Astrocyte (in vitro differentiated cells and primary cell): ENCODE data around the gene CITED1. TPM values are rescaled to one million over a fixed set of nuclear protein-coding genes. Genes with fewer than 3 reads are reported as not detected.

Source experiments
- DNase-seq: peaks from one replicate; pipeline ENCODE4 v3.0.0-alpha.2; 2010; ENCODE audit warnings: low read depth
- FAIRE-seq: peaks from 2 replicates; lab custom pipeline; 2011; peaks lifted over from hg19 to GRCh38; lab: Jason Lieb, UNC
- H2AFZ ChIP-seq: 2 replicates; pipeline ENCODE4 v1.6.0; 2012; ENCODE audit warnings: low read depth, low read length, inconsistent platforms
- H3K27ac ChIP-seq: 2 replicates; pipeline ENCODE4 v1.5.1; 2011; ENCODE audit warnings: low read depth, low read length, inconsistent platforms
- H3K27me3 ChIP-seq: 2 replicates; pipeline ENCODE4 v1.6.0; 2011; ENCODE audit warnings: low read length, inconsistent platforms; ENCODE audit not compliant: insufficient read depth
- H3K36me3 ChIP-seq: 2 replicates; pipeline ENCODE4 v1.5.1; 2011; ENCODE audit warnings: low read length, inconsistent platforms; ENCODE audit not compliant: insufficient read depth
- H3K4me1 ChIP-seq: 2 replicates; pipeline ENCODE4 v1.5.1; 2011; ENCODE audit warnings: low read length, inconsistent platforms; ENCODE audit not compliant: insufficient read depth
- H3K4me2 ChIP-seq: 2 replicates; pipeline ENCODE4 v1.6.0; 2012; ENCODE audit warnings: low read length, inconsistent platforms
- H3K4me3 ChIP-seq: 2 replicates; pipeline ENCODE4 v1.5.1; 2011; ENCODE audit warnings: low read depth, mild to moderate bottlenecking, low read length, inconsistent platforms; ENCODE audit not compliant: insufficient read depth
- H3K79me2 ChIP-seq: 2 replicates; pipeline ENCODE4 v1.6.0; 2012; ENCODE audit warnings: mild to moderate bottlenecking, low read length, inconsistent platforms; ENCODE audit not compliant: insufficient read depth
- H3K9ac ChIP-seq: 2 replicates; pipeline ENCODE4 v1.6.0; 2012; ENCODE audit warnings: mild to moderate bottlenecking, low read length, inconsistent platforms
- H3K9me3 ChIP-seq: 2 replicates; pipeline ENCODE4 v1.5.1; 2012; ENCODE audit warnings: low read depth, mild to moderate bottlenecking, low read length, inconsistent platforms; ENCODE audit not compliant: insufficient read depth
- H4K20me1 ChIP-seq: 2 replicates; pipeline ENCODE4 v1.6.0; 2012; ENCODE audit warnings: low read length, inconsistent platforms; ENCODE audit not compliant: insufficient read depth
- H3K27ac Mint-ChIP-seq: one replicate; pipeline ENCODE4 v1.8.0; 2021; ENCODE audit warnings: mild to moderate bottlenecking, mixed read lengths; ENCODE audit not compliant: unreplicated experiment
- H3K27me3 Mint-ChIP-seq: one replicate; pipeline ENCODE4 v1.8.0; 2021; ENCODE audit warnings: low read depth, mixed read lengths; ENCODE audit not compliant: unreplicated experiment
- H3K36me3 Mint-ChIP-seq: one replicate; pipeline ENCODE4 v1.8.0; 2021; ENCODE audit warnings: low read depth, mixed read lengths; ENCODE audit not compliant: unreplicated experiment
- H3K4me1 Mint-ChIP-seq: one replicate; pipeline ENCODE4 v1.8.0; 2021; ENCODE audit warnings: low read depth, mixed read lengths; ENCODE audit not compliant: unreplicated experiment
- H3K4me3 Mint-ChIP-seq: one replicate; pipeline ENCODE4 v1.8.0; 2021; ENCODE audit warnings: mild to moderate bottlenecking, moderate library complexity, mixed read lengths; ENCODE audit not compliant: unreplicated experiment
- H3K9me3 Mint-ChIP-seq: one replicate; pipeline ENCODE4 v1.8.0; 2021; ENCODE audit warnings: mild to moderate bottlenecking, mixed read lengths; ENCODE audit not compliant: unreplicated experiment
- EZH2 ChIP-seq: IDR thresholded peaks from 2 replicates; pipeline ENCODE4 v1.6.1; 2012; ENCODE audit warnings: mild to moderate bottlenecking, low read length, inconsistent platforms; ENCODE audit not compliant: insufficient read depth
- total RNA-seq: library from RNA; stranded (reverse); gene quantifications from 2 replicates; pipeline ENCODE4 v1.2.1, GENCODE V29; 2021
- TF ChIP-seq, protein P1 (sequence below): IDR thresholded peaks from 2 replicates; pipeline ENCODE4 v1.5.1; 2011; ENCODE audit warnings: low read depth, mild to moderate bottlenecking, inconsistent platforms, low read length, moderate library complexity; ENCODE audit not compliant: insufficient read depth

The CITED1 gene
- total RNA-seq, 1 donor from 2014 or later, result not detected

GRCh38 chrX:72351606-72352334 lies 46.1 kb upstream of the CITED1 start:
- H3K79me2 ChIP-seq, result no peaks in the 10 kb centered on the region
- no peak overlapping the region for H3K4me3 ChIP-seq
- DNase-seq (peak; percentile 9), FAIRE-seq (peak; percentile 82)
- no peaks in the 10 kb centered on the region for H3K27me3 ChIP-seq
- peaks cover 1% of the 10 kb centered on the region for H3K9me3 Mint-ChIP-seq
- peaks cover 12% of the 10 kb centered on the region for H3K4me1 Mint-ChIP-seq
- TF ChIP-seq, protein P1, sequence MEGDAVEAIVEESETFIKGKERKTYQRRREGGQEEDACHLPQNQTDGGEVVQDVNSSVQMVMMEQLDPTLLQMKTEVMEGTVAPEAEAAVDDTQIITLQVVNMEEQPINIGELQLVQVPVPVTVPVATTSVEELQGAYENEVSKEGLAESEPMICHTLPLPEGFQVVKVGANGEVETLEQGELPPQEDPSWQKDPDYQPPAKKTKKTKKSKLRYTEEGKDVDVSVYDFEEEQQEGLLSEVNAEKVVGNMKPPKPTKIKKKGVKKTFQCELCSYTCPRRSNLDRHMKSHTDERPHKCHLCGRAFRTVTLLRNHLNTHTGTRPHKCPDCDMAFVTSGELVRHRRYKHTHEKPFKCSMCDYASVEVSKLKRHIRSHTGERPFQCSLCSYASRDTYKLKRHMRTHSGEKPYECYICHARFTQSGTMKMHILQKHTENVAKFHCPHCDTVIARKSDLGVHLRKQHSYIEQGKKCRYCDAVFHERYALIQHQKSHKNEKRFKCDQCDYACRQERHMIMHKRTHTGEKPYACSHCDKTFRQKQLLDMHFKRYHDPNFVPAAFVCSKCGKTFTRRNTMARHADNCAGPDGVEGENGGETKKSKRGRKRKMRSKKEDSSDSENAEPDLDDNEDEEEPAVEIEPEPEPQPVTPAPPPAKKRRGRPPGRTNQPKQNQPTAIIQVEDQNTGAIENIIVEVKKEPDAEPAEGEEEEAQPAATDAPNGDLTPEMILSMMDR, result no peak
- no peak for TF ChIP-seq EZH2
- H3K9me3 ChIP-seq, result no peaks in the 10 kb centered on the region
- H3K9ac ChIP-seq, result no peak overlapping the region
- no peak overlapping the region for H3K27ac ChIP-seq
- H3K36me3 Mint-ChIP-seq, result peaks cover under 1% of the 10 kb centered on the region
- no peak overlapping the region for H3K4me3 Mint-ChIP-seq
- no peaks in the 10 kb centered on the region for H4K20me1 ChIP-seq
- H3K27me3 Mint-ChIP-seq, result no peaks in the 10 kb centered on the region
- H3K4me2 ChIP-seq, result no peak overlapping the region
- H3K36me3 ChIP-seq, result no peaks in the 10 kb centered on the region
- H3K4me1 ChIP-seq, result no peaks in the 10 kb centered on the region
- H3K27ac Mint-ChIP-seq, result no peak overlapping the region
- no peak overlapping the region for H2AFZ ChIP-seq

GRCh38 chrX:72349190-72349589 lies 43.5 kb upstream of the CITED1 start:
- Histone ChIP-seq H3K9me3 (no peaks in the 10 kb centered on the region), H2AFZ (no peak overlapping the region), H3K27ac (no peak overlapping the region), H3K36me3 (no peaks in the 10 kb centered on the region), H3K9ac (no peak overlapping the region), H3K4me1 (no peaks in the 10 kb centered on the region), H3K4me3 (no peak overlapping the region), H4K20me1 (no peaks in the 10 kb centered on the region), H3K27me3 (no peaks in the 10 kb centered on the region), H3K4me2 (no peak overlapping the region), H3K79me2 (no peaks in the 10 kb centered on the region)
- FAIRE-seq, result peak; percentile 89
- DNase-seq, result no peak
- Mint-ChIP-seq H3K27me3 (no peaks in the 10 kb centered on the region), H3K4me1 (peaks cover 12% of the 10 kb centered on the region), H3K27ac (no peak overlapping the region), H3K4me3 (no peak overlapping the region), H3K9me3 (peaks cover 1% of the 10 kb centered on the region), H3K36me3 (no peaks in the 10 kb centered on the region)
- TF ChIP-seq EZH2, result no peak
- TF ChIP-seq, protein P1, result no peak
